HEK293T (cell line): ENCODE results near the gene SLC43A1.

Experiments used
- BHLHE40 ChIP-seq: fragments of 450-650 bp; IDR thresholded peaks from 2 replicates; pipeline ENCODE4 v1.6.1; 2016; ENCODE audit warnings: mild to moderate bottlenecking, moderate library complexity, borderline replicate concordance
- CTBP1 ChIP-seq: fragments of 450-650 bp; IDR thresholded peaks from 2 replicates; pipeline ENCODE4 v1.6.1; 2016; ENCODE audit warnings: borderline replicate concordance
- ELF4 ChIP-seq: fragments of 450-650 bp; IDR thresholded peaks from 2 replicates; pipeline ENCODE4 v1.6.1; 2017; ENCODE audit warnings: antibody characterized with exemption
- FOXK2 ChIP-seq: fragments of 450-650 bp; IDR thresholded peaks from 2 replicates; pipeline ENCODE4 v1.6.1; 2016; ENCODE audit warnings: mild to moderate bottlenecking
- FOXM1 ChIP-seq: fragments of 450-650 bp; IDR thresholded peaks from 2 replicates; pipeline ENCODE4 v1.6.1; 2017; ENCODE audit warnings: mild to moderate bottlenecking, borderline replicate concordance
- SP1 ChIP-seq: fragments of 450-650 bp; IDR thresholded peaks from 2 replicates; pipeline ENCODE4 v1.6.1; 2017
- TARDBP ChIP-seq: fragments of 450-650 bp; IDR thresholded peaks from 2 replicates; pipeline ENCODE4 v1.6.1; 2016
- ZNF384 ChIP-seq: fragments of 450-650 bp; IDR thresholded peaks from 2 replicates; pipeline ENCODE4 v1.6.1; 2016

DNA sequence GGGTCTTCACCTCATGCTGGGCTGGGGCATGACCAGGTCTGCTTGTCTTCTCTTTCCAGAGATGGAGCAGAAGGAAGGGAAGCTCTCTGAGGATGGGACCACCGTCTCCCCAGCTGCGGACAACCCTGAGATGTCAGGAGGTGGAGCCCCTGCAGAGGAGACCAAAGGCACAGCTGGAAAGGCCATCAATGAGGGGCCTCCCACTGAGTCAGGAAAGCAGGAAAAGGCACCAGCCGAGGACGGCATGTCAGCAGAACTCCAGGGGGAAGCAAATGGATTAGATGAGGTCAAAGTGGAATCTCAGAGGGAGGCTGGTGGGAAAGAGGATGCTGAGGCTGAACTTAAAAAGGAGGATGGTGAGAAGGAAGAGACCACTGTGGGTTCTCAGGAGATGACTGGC, 27.1 kb upstream of the SLC43A1 start:
- TF ChIP-seq CTBP1 (no peak), SP1 (no peak), ZNF384 (no peak), TARDBP (no peak), FOXM1 (no peak), ELF4 (no peak), BHLHE40 (no peak), FOXK2 (no peak)
